ENCODE results near the gene PPP1R13B. TPM values are rescaled to one million over a fixed set of nuclear protein-coding genes. Genes with fewer than 3 reads are reported as not detected.

PPP1R13B gene
- total RNA-seq, 2 experiments from 2014 or later = 8.2 to 18.9 TPM

GRCh38 chr14:103728721-103729120 lies 118.7 kb downstream of the PPP1R13B start:
- no TSS peak for BruUV-seq (replicated peaks)
- intact Hi-C loops (cut with micrococcal nuclease; ENCODE audit: unreplicated experiment) = no loop called here
- Histone ChIP-seq H3K27ac (ENCODE audit: low read depth, low read length, poor library complexity, severe bottlenecking) (no peak overlapping the region), H4K20me1 (ENCODE audit: insufficient read depth, low read length) (no peaks in the 10 kb centered on the region), H3K4me1 (ENCODE audit: insufficient read depth, low read length, poor library complexity, severe bottlenecking) (no peaks in the 10 kb centered on the region), H3K9me2 (ENCODE audit: insufficient read depth, low read length) (no peaks in the 10 kb centered on the region), H3K4me3 (ENCODE audit: low read depth, low read length, poor library complexity, severe bottlenecking) (no peak overlapping the region), H3K4me2 (ENCODE audit: low read length) (no peak overlapping the region), H2AFZ (ENCODE audit: low read length) (no peak overlapping the region), H3K79me2 (ENCODE audit: insufficient read depth, low read depth, low read length) (no peaks in the 10 kb centered on the region), H3K36me3 (ENCODE audit: insufficient read depth, low read length) (peaks cover 32% of the 10 kb centered on the region), H3K9me3 (ENCODE audit: low read length) (no peaks in the 10 kb centered on the region)
- ChIA-PET POLR2A (no interaction called here), CTCF (ENCODE audit: unreplicated experiment) (no interaction called here)
- no peak for DNase-seq (ENCODE audit: low spot score)
- no peak for TF ChIP-seq EZH2phosphoT487 (IDR thresholded peaks at IDR 0.05; ENCODE audit: borderline replicate concordance, low read depth, low read length)
- no peak for TF ChIP-seq CTCF (conservative IDR thresholded peaks at IDR 0.05; ENCODE audit: low read length)

- no peaks in the 10 kb centered on the region for H4K20me1 ChIP-seq (ENCODE audit: insufficient read depth, low read length)
- H3K9me3 ChIP-seq (ENCODE audit: low read length) = no peaks in the 10 kb centered on the region
- no peak for DNase-seq (ENCODE audit: low spot score)
- CTCF ChIA-PET (ENCODE audit: unreplicated experiment) = no interaction called here
- intact Hi-C loops (cut with micrococcal nuclease; ENCODE audit: unreplicated experiment) = no loop called here
- H2AFZ ChIP-seq (ENCODE audit: low read length) = no peak overlapping the region
- H3K4me1 ChIP-seq (ENCODE audit: insufficient read depth, low read length, poor library complexity, severe bottlenecking) = no peaks in the 10 kb centered on the region
- H3K27ac ChIP-seq (ENCODE audit: low read depth, low read length, poor library complexity, severe bottlenecking) = no peak overlapping the region
- no peak overlapping the region for H3K4me2 ChIP-seq (ENCODE audit: low read length)
- no TSS peak for BruUV-seq (replicated peaks)
- no peaks in the 10 kb centered on the region for H3K79me2 ChIP-seq (ENCODE audit: insufficient read depth, low read depth, low read length)
- TF ChIP-seq CTCF (conservative IDR thresholded peaks at IDR 0.05; ENCODE audit: low read length) (no peak), EZH2phosphoT487 (IDR thresholded peaks at IDR 0.05; ENCODE audit: borderline replicate concordance, low read depth, low read length) (no peak)
- peaks cover 26% of the 10 kb centered on the region; the same call in 1 of the 2 replicates for H3K36me3 ChIP-seq (ENCODE audit: insufficient read depth, low read length)
- POLR2A ChIA-PET = no interaction called here
- H3K9me2 ChIP-seq (ENCODE audit: insufficient read depth, low read length) = no peaks in the 10 kb centered on the region
- H3K4me3 ChIP-seq (ENCODE audit: low read depth, low read length, poor library complexity, severe bottlenecking) = no peak overlapping the region
These were observed 119.2 kb downstream of the PPP1R13B start for GRCh38 chr14:103728141-103728540.

GRCh38 chr14:103727313-103727980 lies 119.9 kb downstream of the PPP1R13B start:
- BruUV-seq (replicated peaks) = no TSS peak
- Histone ChIP-seq H3K4me3 (ENCODE audit: low read depth, low read length, poor library complexity, severe bottlenecking) (no peak overlapping the region), H3K4me2 (ENCODE audit: low read length) (no peak overlapping the region), H3K36me3 (ENCODE audit: insufficient read depth, low read length) (peaks cover 19% of the 10 kb centered on the region; the same call in 1 of the 2 replicates), H3K4me1 (ENCODE audit: insufficient read depth, low read length, poor library complexity, severe bottlenecking) (no peaks in the 10 kb centered on the region), H3K79me2 (ENCODE audit: insufficient read depth, low read depth, low read length) (no peaks in the 10 kb centered on the region), H3K9me2 (ENCODE audit: insufficient read depth, low read length) (no peaks in the 10 kb centered on the region), H4K20me1 (ENCODE audit: insufficient read depth, low read length) (no peaks in the 10 kb centered on the region), H3K27ac (ENCODE audit: low read depth, low read length, poor library complexity, severe bottlenecking) (no peak overlapping the region), H3K9me3 (ENCODE audit: low read length) (no peaks in the 10 kb centered on the region), H2AFZ (ENCODE audit: low read length) (no peak overlapping the region)
- intact Hi-C loops (cut with micrococcal nuclease; ENCODE audit: unreplicated experiment) = no loop called here
- POLR2A ChIA-PET = no interaction called here
- DNase-seq (ENCODE audit: low spot score) = no peak
- CTCF ChIA-PET (ENCODE audit: unreplicated experiment) = no interaction called here
- TF ChIP-seq EZH2phosphoT487 (IDR thresholded peaks at IDR 0.05; ENCODE audit: borderline replicate concordance, low read depth, low read length) (no peak), CTCF (conservative IDR thresholded peaks at IDR 0.05; ENCODE audit: low read length) (no peak)
